Body of pancreas (tissue), 4 donors: ENCODE results near the gene FAM117A. TPM values are rescaled to one million over a fixed set of nuclear protein-coding genes. Genes with fewer than 3 reads are reported as not detected.
A peak's percentile ranks its signal among the peaks of the same experiment; 100 is the strongest.

Experiments
- ATAC-seq: fragments of 150-250 bp; one replicate; pipeline ENCODE4 v1.9.1; 2016
- DNase-seq, 4 donors: peaks; one replicate each; pipeline ENCODE4 v3.0.0-alpha.2; 2019
- H3K27ac ChIP-seq, 4 donors: fragments of 200-600 bp; sonication (generic); 1 replicate in 3 of 4; 2 replicates in 1 of 4; pipeline versions ENCODE4 v1.5.1 to v1.6.1; 2016 to 2019; ENCODE audit warnings: mild to moderate bottlenecking in 1 of 4, mixed read lengths in 1 of 4, moderate library complexity in 1 of 4
- H3K27me3 ChIP-seq, 2 donors: fragments of 200-600 bp; sonication (generic); one replicate each; pipeline ENCODE4 v1.6.0; 2016; ENCODE audit warnings: mild to moderate bottlenecking in 1 of 2
- H3K36me3 ChIP-seq, 2 donors: fragments of 200-600 bp; sonication (generic); replicated peaks in 1 of 2; 2 replicates each; pipeline ENCODE4 v1.5.1; 2016; ENCODE audit warnings: low read depth in 2 of 2; ENCODE audit not compliant: insufficient read depth in 1 of 2
- H3K4me1 ChIP-seq: fragments of 200-600 bp; sonication (generic); one replicate; pipeline ENCODE4 v1.6.0; 2016
- H3K4me3 ChIP-seq, 2 donors: fragments of 200-600 bp; sonication (generic); 1 replicate in 1 of 2; 2 replicates in 1 of 2; pipeline ENCODE4 v1.5.1; 2016 to 2019
- H3K9me3 ChIP-seq, 3 donors: fragments of 200-600 bp; sonication (generic); 1 replicate in 2 of 3; 2 replicates in 1 of 3; pipeline ENCODE4 v1.5.1; 2016
- CTCF ChIP-seq, 7 experiments: fragments of 450-650 bp in 4 of 7; fragments of 200-600 bp in 3 of 7; sonication (generic) in 3 of 7; IDR thresholded peaks; one replicate each; pipeline ENCODE4 v1.5.1; 2016 to 2019; ENCODE audit warnings: antibody characterized with exemption in 7 of 7
- POLR2A ChIP-seq, 3 donors: fragments of 450-650 bp; IDR thresholded peaks; one replicate each; pipeline ENCODE4 v1.6.1; 2016; ENCODE audit warnings: antibody characterized with exemption in 3 of 3, mild to moderate bottlenecking in 2 of 3
- WGBS, 2 donors: methylation state at CpG; one replicate each; pipeline ENCODE4 v1.1.5; 2017; 5-methylcytosine and 5-hydroxymethylcytosine counted together
- intact Hi-C: fragments of 100-400 bp; cut with DNase I; formaldehyde crosslinking; loops from one replicate; pipeline ENCODE4 v1.15.1; 2023
- total RNA-seq, 2 donors: library from RNA; depleted of rRNA; stranded (reverse); fragments of >200 nt; gene quantifications; one replicate each; pipeline ENCODE4 v1.1.0, GENCODE V29; 2016

Gene FAM117A
- total RNA-seq, 2 donors from 2014 or later, result 4.3 to 11.7 TPM

DNA sequence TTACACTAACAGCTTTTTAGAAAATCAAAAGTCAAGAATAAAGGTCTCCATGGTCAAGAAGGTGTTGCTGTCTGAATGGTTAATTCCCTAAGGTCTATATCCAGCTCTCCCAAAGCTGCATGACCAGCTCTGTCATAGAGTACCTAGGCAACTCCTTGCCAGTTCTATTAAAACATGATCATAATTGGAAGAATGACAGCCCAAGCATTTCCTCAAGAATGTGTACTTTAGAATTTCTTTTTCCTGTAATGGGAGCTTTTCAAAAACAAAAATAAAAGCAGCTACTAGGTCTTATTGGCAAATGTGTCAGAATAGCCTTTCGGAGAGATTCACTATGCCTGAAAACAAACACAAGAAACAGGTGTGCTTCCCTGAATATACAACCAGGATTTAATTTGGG, 93.9 kb downstream of the FAM117A start:
- WGBS, 2 donors, result 35 to 41% methylated on average over 1 of the region's 1 CpG
- H3K4me1 ChIP-seq, result peaks cover 31% of the 10 kb centered on the region

GRCh38 chr17:49667854-49668253, 96.1 kb downstream of the FAM117A start:
- no peaks in the 10 kb centered on the region for H3K9me3 ChIP-seq
- H3K4me1 ChIP-seq, result peaks cover 17% of the 10 kb centered on the region
- intact Hi-C loops, result no loop called here
- WGBS, 2 donors, result 83 to 89% methylated on average over 2 of the region's 2 CpGs
- DNase-seq (no peak), ATAC-seq (no peak)
- H3K4me3 ChIP-seq, result no peak overlapping the region
- TF ChIP-seq CTCF (IDR thresholded peaks at IDR 0.05) (no peak), POLR2A (IDR thresholded peaks at IDR 0.05) (no peak)
- no peaks in the 10 kb centered on the region for H3K27me3 ChIP-seq
- no peak overlapping the region for H3K27ac ChIP-seq
- no peaks in the 10 kb centered on the region for H3K36me3 ChIP-seq

More for the DNA sequence above, 93.9 kb downstream of the FAM117A start:
- Histone ChIP-seq H3K9me3 (no peaks in the 10 kb centered on the region), H3K36me3 (no peaks in the 10 kb centered on the region), H3K4me3 (no peak overlapping the region), H3K27ac (peak overlapping the region in 1 of 4 donors; percentile 32), H3K27me3 (no peaks in the 10 kb centered on the region)
- DNase-seq (no peak), ATAC-seq (no peak)
- no peak for TF ChIP-seq CTCF (IDR thresholded peaks at IDR 0.05)
- TF ChIP-seq POLR2A (IDR thresholded peaks at IDR 0.05), result no peak
- intact Hi-C loops, result no loop called here

- no peak for ATAC-seq
- 77 to 81% methylated on average over 3 of the region's 3 CpGs for WGBS, 2 donors
- no peaks in the 10 kb centered on the region for H3K27me3 ChIP-seq
Observed at GRCh38 chr17:49664706-49665211, 99.2 kb downstream of the FAM117A start.

More at GRCh38 chr17:49664706-49665211, 99.2 kb downstream of the FAM117A start:
- H3K4me1 ChIP-seq, result peaks cover 4% of the 10 kb centered on the region
- H3K4me3 ChIP-seq, result no peak overlapping the region
- no peak for DNase-seq
- H3K36me3 ChIP-seq, result no peaks in the 10 kb centered on the region
- intact Hi-C loops, result no loop called here
- H3K9me3 ChIP-seq, result no peaks in the 10 kb centered on the region
- TF ChIP-seq POLR2A (IDR thresholded peaks at IDR 0.05) (no peak), CTCF (IDR thresholded peaks at IDR 0.05) (no peak)
- no peak overlapping the region for H3K27ac ChIP-seq

Other genes with a start within 250 kb of the FAM117A start
- gene NXPH3, start 188.3 kb downstream of the FAM117A start, total RNA-seq, result under 1 TPM; 0.78 to 0.99 TPM
- gene SPOP, start 86.0 kb downstream of the FAM117A start, total RNA-seq, result 10 to 100 TPM; 42.3 to 57.4 TPM
- 10 to 100 TPM; 30.3 to 36.6 TPM for gene SLC35B1, start 56.2 kb downstream of the FAM117A start, total RNA-seq
- gene KAT7, start 24.6 kb upstream of the FAM117A start, total RNA-seq, result 10 to 100 TPM in 1 of 2 donors, 1 to 10 TPM in 1; 7.3 to 16.5 TPM
- gene TAC4, start 83.9 kb upstream of the FAM117A start, total RNA-seq, result not detected
- gene DLX4, start 205.1 kb upstream of the FAM117A start, total RNA-seq, result not detected
- not detected for gene DLX3, start 231.1 kb upstream of the FAM117A start, total RNA-seq